ENCODE data around the gene ANKRD65.

- TF ChIP-seq POLR2A (IDR thresholded peaks at IDR 0.05; ENCODE audit: low read depth, low read length) (no peak), TAF1 (IDR thresholded peaks at IDR 0.05; ENCODE audit: borderline replicate concordance, low read depth, low read length) (no peak)
Measured at GRCh38 chr1:1411626-1412025, 9.4 kb downstream of the ANKRD65 start.
